H1 (cell line): Measurements from ENCODE around the gene SLC4A1. TPM values are rescaled to one million over a fixed set of nuclear protein-coding genes. Genes with fewer than 3 reads are reported as not detected.
A peak's percentile ranks its signal among the peaks of the same experiment; 100 is the strongest.

Experiments used
- CTCF ChIA-PET: fragments of 300-600 bp; sonication (Branson Sonifier 250); formaldehyde crosslinking; loops from one replicate; lab custom pipeline; 2021; ENCODE audit not compliant: partially characterized antibody; lab: Charles Lee
- POLR2A ChIA-PET: fragments of 300-600 bp; sonication (Branson Sonifier 250); formaldehyde crosslinking; loops from one replicate; lab custom pipeline; 2021; ENCODE audit warnings: inconsistent platforms; ENCODE audit not compliant: partially characterized antibody; lab: Charles Lee
- DNase-seq, 2 experiments: peaks; one replicate each; pipeline versions ENCODE4 v3.0.0 to v3.0.0-alpha.2; 2010 to 2022; ENCODE audit warnings: low spot score in 2 of 2, low read depth in 1 of 2, mixed read lengths in 1 of 2
- FAIRE-seq: peaks from 2 replicates; lab custom pipeline; 2011; peaks lifted over from hg19 to GRCh38; lab: Jason Lieb, UNC
- H2AFZ ChIP-seq: 2 replicates; pipeline ENCODE4 v1.8.1; 2012; ENCODE audit warnings: low read length, inconsistent platforms
- H2AK5ac ChIP-seq: 2 replicates; pipeline ENCODE4 v1.6.1; 2013; ENCODE audit warnings: low read depth, low read length
- H2BK120ac ChIP-seq: replicated peaks from 2 replicates; pipeline ENCODE3; 2013; ENCODE audit warnings: low read depth, low read length, inconsistent platforms
- H2BK12ac ChIP-seq: 2 replicates; pipeline ENCODE4 v1.6.1; 2013; ENCODE audit warnings: low read depth, low read length
- H2BK15ac ChIP-seq: 2 replicates; pipeline ENCODE4 v1.6.1; 2013; ENCODE audit warnings: low read length
- H2BK20ac ChIP-seq: 2 replicates; pipeline ENCODE4 v1.6.1; 2013; ENCODE audit warnings: low read length
- H2BK5ac ChIP-seq: 2 replicates; pipeline ENCODE4 v1.6.1; 2013; ENCODE audit warnings: low read depth, low read length
- H3K14ac ChIP-seq: 2 replicates; pipeline ENCODE4 v1.6.1; 2013; ENCODE audit warnings: inconsistent platforms; ENCODE audit not compliant: insufficient read length
- H3K18ac ChIP-seq: 2 replicates; pipeline ENCODE4 v1.6.1; 2013; ENCODE audit warnings: low read length; ENCODE audit errors: extremely low read depth
- H3K23ac ChIP-seq: 2 replicates; pipeline ENCODE4 v1.6.1; 2013; ENCODE audit warnings: inconsistent platforms; ENCODE audit not compliant: insufficient read length
- H3K23me2 ChIP-seq: 2 replicates; pipeline ENCODE4 v1.6.1; 2013; ENCODE audit warnings: low read depth, low read length
- H3K27ac ChIP-seq: 2 replicates; pipeline ENCODE4 v1.6.1; 2011; ENCODE audit warnings: low read depth, low read length, inconsistent platforms
- H3K27me3 ChIP-seq, 4 experiments: replicated peaks in 1 of 4; 1 replicate in 1 of 4; 2 replicates in 3 of 4; pipeline versions ENCODE4 v1.6.1 to v1.8.1; 2011 to 2013; ENCODE audit warnings: low read length in 3 of 4, mild to moderate bottlenecking in 3 of 4, inconsistent platforms in 2 of 4, mixed read lengths in 2 of 4, moderate library complexity in 1 of 4; ENCODE audit not compliant: control insufficient read depth in 3 of 4, insufficient read depth in 3 of 4; ENCODE audit errors: extremely low read depth in 1 of 4
- H3K36me3 ChIP-seq, 4 experiments: 2 replicates each; pipeline versions ENCODE4 v1.6.1 to v1.8.1; 2011 to 2013; ENCODE audit warnings: mild to moderate bottlenecking in 4 of 4, low read length in 3 of 4, moderate library complexity in 2 of 4, control low read depth in 1 of 4, inconsistent platforms in 1 of 4; ENCODE audit not compliant: insufficient read depth in 4 of 4, control insufficient read depth in 2 of 4
- H3K4ac ChIP-seq: replicated peaks from 2 replicates; pipeline ENCODE3; 2013; ENCODE audit warnings: low read length, low read depth, mixed read lengths, inconsistent platforms; ENCODE audit not compliant: insufficient read length
- H3K4me1 ChIP-seq, 4 experiments: replicated peaks in 1 of 4; 1 replicate in 1 of 4; 2 replicates in 3 of 4; pipeline versions ENCODE4 v1.6.1 to v1.8.1; 2011 to 2013; ENCODE audit warnings: low read length in 3 of 4, inconsistent platforms in 2 of 4, mixed read lengths in 1 of 4; ENCODE audit not compliant: insufficient read depth in 4 of 4, control insufficient read depth in 3 of 4
- H3K4me2 ChIP-seq, 2 experiments: 2 replicates each; pipeline versions ENCODE4 v1.6.1 to v1.8.1; 2011 to 2013; ENCODE audit warnings: low read depth in 2 of 2, low read length in 2 of 2, control low read depth in 1 of 2, inconsistent platforms in 1 of 2, mild to moderate bottlenecking in 1 of 2; ENCODE audit not compliant: insufficient read depth in 1 of 2
- H3K4me3 ChIP-seq, 4 experiments: fragments of 200-600, 300-600 bp in 1 of 4; sonication (generic), shearing (Covaris generic), sonication (Bioruptor Twin) in 1 of 4; 2 replicates each; pipeline versions ENCODE4 v1.5.1 to v1.8.1; 2011 to 2016; ENCODE audit warnings: low read length in 4 of 4, low read depth in 3 of 4, control low read depth in 2 of 4, inconsistent platforms in 2 of 4, mild to moderate bottlenecking in 2 of 4, mixed read lengths in 1 of 4, moderate library complexity in 1 of 4; ENCODE audit not compliant: insufficient read depth in 2 of 4; ENCODE audit errors: extremely low read depth in 1 of 4
- H3K56ac ChIP-seq: replicated peaks from 2 replicates; pipeline ENCODE3; 2013; ENCODE audit warnings: low read depth, mild to moderate bottlenecking, mixed read lengths, low read length, inconsistent platforms; ENCODE audit not compliant: insufficient read length
- H3K79me1 ChIP-seq: 2 replicates; pipeline ENCODE4 v1.6.1; 2013; ENCODE audit warnings: low read depth, low read length, control low read depth
- H3K79me2 ChIP-seq, 2 experiments: 2 replicates each; pipeline versions ENCODE4 v1.6.1 to v1.8.1; 2012 to 2013; ENCODE audit warnings: low read length in 2 of 2, mild to moderate bottlenecking in 2 of 2, inconsistent platforms in 1 of 2; ENCODE audit not compliant: insufficient read depth in 2 of 2, control insufficient read depth in 1 of 2
- H3K9ac ChIP-seq, 4 experiments: replicated peaks in 1 of 4; 1 replicate in 1 of 4; 2 replicates in 3 of 4; pipeline versions ENCODE4 v1.6.1 to v1.8.1; 2011 to 2013; ENCODE audit warnings: low read depth in 3 of 4, low read length in 3 of 4, control low read depth in 2 of 4, mild to moderate bottlenecking in 2 of 4, moderate library complexity in 2 of 4, inconsistent platforms in 1 of 4; ENCODE audit errors: extremely low read depth in 1 of 4
- H3K9me3 ChIP-seq, 2 experiments: 2 replicates each; pipeline versions ENCODE4 v1.6.1 to v1.8.1; 2012 to 2013; ENCODE audit warnings: mild to moderate bottlenecking in 2 of 2, moderate library complexity in 2 of 2, control low read depth in 1 of 2, inconsistent platforms in 1 of 2, low read depth in 1 of 2, low read length in 1 of 2, mixed read lengths in 1 of 2; ENCODE audit not compliant: insufficient read depth in 2 of 2
- H4K20me1 ChIP-seq, 2 experiments: replicated peaks in 1 of 2; 2 replicates each; pipeline versions ENCODE3 to v1.8.1; 2011 to 2013; ENCODE audit warnings: inconsistent platforms in 2 of 2, low read length in 2 of 2, mild to moderate bottlenecking in 1 of 2; ENCODE audit not compliant: insufficient read depth in 2 of 2, control insufficient read depth in 1 of 2
- H4K5ac ChIP-seq: 2 replicates; pipeline ENCODE4 v1.6.1; 2013; ENCODE audit warnings: low read length, low read depth, mixed read lengths, inconsistent platforms; ENCODE audit not compliant: insufficient read length
- H4K8ac ChIP-seq: 2 replicates; pipeline ENCODE4 v1.8.0; 2013; ENCODE audit warnings: mild to moderate bottlenecking, moderate library complexity, low read length, inconsistent platforms; ENCODE audit not compliant: insufficient read depth; ENCODE audit errors: extremely low read depth
- H4K91ac ChIP-seq: replicated peaks from 2 replicates; pipeline ENCODE3; 2013; ENCODE audit warnings: low read length, mixed read lengths, inconsistent platforms; ENCODE audit not compliant: insufficient read length
- PHF8 ChIP-seq: fragments of 200-600 bp; sonication (generic); conservative IDR thresholded peaks from 2 replicates; pipeline ENCODE4 v1.7.1; 2012; ENCODE audit warnings: low read depth, mild to moderate bottlenecking, inconsistent platforms, low read length, moderate library complexity
- POLR2A ChIP-seq, 2 experiments: IDR thresholded peaks; 1 replicate in 1 of 2; 2 replicates in 1 of 2; pipeline ENCODE4 v1.6.1; 2011; ENCODE audit warnings: low read depth in 2 of 2, low read length in 2 of 2, mild to moderate bottlenecking in 2 of 2; ENCODE audit errors: control extremely low read depth in 1 of 2
- RXRA ChIP-seq: IDR thresholded peaks from 2 replicates; pipeline ENCODE4 v1.6.1; 2011; ENCODE audit warnings: low read depth, mild to moderate bottlenecking, low read length, moderate library complexity; ENCODE audit not compliant: insufficient read depth
- TAF1 ChIP-seq: IDR thresholded peaks from 2 replicates; pipeline ENCODE4 v1.6.1; 2011; ENCODE audit warnings: mild to moderate bottlenecking, low read depth, low read length
- WGBS, 2 experiments: shearing (Covaris generic) in 1 of 2; methylation state at CpG; one replicate each; pipeline versions ENCODE4 v1.1.6 to v1.1.7; 2013 to 2015; ENCODE audit warnings: low lambda C conversion rate in 2 of 2, mixed read lengths in 2 of 2, inconsistent platforms in 1 of 2, low coverage in 1 of 2, missing lambda C conversion rate in 1 of 2; ENCODE audit not compliant: insufficient replicate concordance in 2 of 2, insufficient coverage in 1 of 2, insufficient read length in 1 of 2; ENCODE audit errors: extremely low coverage in 1 of 2, missing lambda C conversion rate in 1 of 2; 5-methylcytosine and 5-hydroxymethylcytosine counted together
- polyA plus RNA-seq, 7 experiments: library from polyadenylated mRNA; depleted of rRNA in 3 of 7; stranded (reverse) in 5 of 7; unstranded in 2 of 7; fragments of >200 nt in 5 of 7; fragments of 200-250 nt in 2 of 7; gene quantifications; 1 replicate in 5 of 7; 2 replicates in 1 of 7; 4 replicates in 1 of 7; pipeline versions ENCODE4 v1.2.1 to v1.2.3, GENCODE V29; 2011 to 2013; ENCODE audit warnings: missing spikeins in 2 of 7, mixed read lengths in 2 of 7
- total RNA-seq: library from RNA; stranded (reverse); fragmentation: NEBNext Ultra II Directional; extraction: Animal tissue kit (Norgen Biotek cat#: 25700); gene quantifications from 2 replicates; pipeline ENCODE4 v1.2.1, GENCODE V29; 2021
- TF ChIP-seq, protein P1 (sequence below): IDR thresholded peaks from 2 replicates; pipeline ENCODE4 v1.6.1; 2012; ENCODE audit warnings: inconsistent platforms

Gene SLC4A1
- total and polyA plus RNA-seq, 2 of the 8 experiments (the other 6 are each of a cell fraction or from before 2014, with no cell fraction given) = 0.08 TPM; not detected in 1

GRCh38 chr17:44220213-44221083 lies 47.5 kb downstream of the SLC4A1 start:
- peak overlapping the region; percentile 97 for H3K18ac ChIP-seq
- peaks cover 11 to 23% of the 10 kb centered on the region in 2 experiments for H3K79me2 ChIP-seq
- peaks cover 9% of the 10 kb centered on the region for H3K79me1 ChIP-seq
- H2BK20ac ChIP-seq = no peak overlapping the region
- ChIA-PET POLR2A (interaction anchor here (0.6 to 4.9 kb wide), 31 partner anchors 9 to 143 kb away, joined by 3 to 58 read pairs (median 4); partner anchors contain the start of genes ASB16, GRN, RUNDC3A and SLC25A39), CTCF (interaction anchor here (0.8 to 3.3 kb wide), 17 partner anchors 10 to 142 kb away, joined by 3 to 26 read pairs (median 5); partner anchors contain the start of genes GRN and RUNDC3A)
- peak overlapping the region; percentile 67 to 96 (median 92) for H3K9ac ChIP-seq
- H3K23ac ChIP-seq = no peak overlapping the region
- DNase-seq (peak in 1 of 2 experiments; percentile 72), FAIRE-seq (no peak)
- H3K23me2 ChIP-seq = peaks cover 21% of the 10 kb centered on the region
- peaks cover 4 to 21% (median 5%) of the 10 kb centered on the region in 4 experiments; a peak in 6 of 7 replicates for H3K4me1 ChIP-seq
- H4K91ac ChIP-seq = peak overlapping the region; percentile 90
- peak overlapping the region; percentile 97 for H3K56ac ChIP-seq
- H2AK5ac ChIP-seq = 0 out of 2 replicates have a peak overlapping the region, but pooled peaks have one; percentile 30
- H2BK12ac ChIP-seq = no peak overlapping the region
- peak overlapping the region; percentile 79 to 100 (median 88) for H3K4me3 ChIP-seq
- peaks cover 0 to 4% of the 10 kb centered on the region in 2 experiments for H4K20me1 ChIP-seq
- no peaks in the 10 kb centered on the region for H3K27me3 ChIP-seq
- no peak overlapping the region for H3K4ac ChIP-seq
- H2BK120ac ChIP-seq = no peak overlapping the region
- H4K8ac ChIP-seq = peak overlapping the region; percentile 99; the same call in 1 of the 2 replicates
- peak overlapping the region; percentile 85 for H4K5ac ChIP-seq
- no peaks in the 10 kb centered on the region for H3K9me3 ChIP-seq
- peaks cover 11 to 17% (median 14%) of the 10 kb centered on the region in 4 experiments; a peak in 7 of 8 replicates for H3K36me3 ChIP-seq
- H2BK5ac ChIP-seq = peak overlapping the region; percentile 90; the same call in 1 of the 2 replicates
- 2% methylated on average over 38 of the region's 108 CpGs; no CpG with 5 or more reads in 1 of the 2 experiments for WGBS, 2 experiments
- TF ChIP-seq TAF1 = 0 out of 2 replicates have a peak, but pooled peaks have one; percentile 17
- peak; percentile 55 for TF ChIP-seq PHF8
- TF ChIP-seq RXRA = no peak
- TF ChIP-seq POLR2A (IDR thresholded peaks at IDR 0.05; ENCODE audit: control extremely low read depth in 1 of 2, low read depth in 2 of 2, low read length in 2 of 2) = peak; percentile 2 to 57; a peak in 2 of 3 replicates
- TF ChIP-seq, protein P1, sequence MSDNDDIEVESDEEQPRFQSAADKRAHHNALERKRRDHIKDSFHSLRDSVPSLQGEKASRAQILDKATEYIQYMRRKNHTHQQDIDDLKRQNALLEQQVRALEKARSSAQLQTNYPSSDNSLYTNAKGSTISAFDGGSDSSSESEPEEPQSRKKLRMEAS = peak; percentile 45; the same call in 1 of the 2 replicates
- no peak overlapping the region for H3K14ac ChIP-seq
- peak overlapping the region; percentile 87 for H3K27ac ChIP-seq
- H2BK15ac ChIP-seq = peak overlapping the region; percentile 61; the same call in 1 of the 2 replicates
- H2AFZ ChIP-seq = no peak overlapping the region
- peak overlapping the region; percentile 84 to 97 for H3K4me2 ChIP-seq
